HG03139 (cell line): ENCODE data around the gene CYSRT1.
"Not testable (repeated sequence)": the region's sequence is repeated elsewhere in the genome, so short reads cannot be mapped to it uniquely, and the experiment has no call there.

ENCODE experiments used
- ATAC-seq: cut with Tn5 transposase; IDR thresholded peaks from one replicate; pipeline ENCODE4 v1.9.1; 2021; ENCODE audit not compliant: unreplicated experiment

CYSRT1 gene

GRCh38 chr9:137247916-137248175, 22.9 kb downstream of the CYSRT1 start:
- ATAC-seq, result no peak

- no peak for ATAC-seq
These were observed 25.6 kb downstream of the CYSRT1 start for GRCh38 chr9:137250329-137251193.

GRCh38 chr9:137251194-137251461, 26.2 kb downstream of the CYSRT1 start, which contains the start of gene STPG3:
TSS of gene STPG3 (plus strand) at chr9:137251286. CDS start at chr9:137251287, 1 bp downstream.
- no peak for ATAC-seq

- ATAC-seq, result no peak
These were observed 26.7 kb downstream of the CYSRT1 start for GRCh38 chr9:137251490-137252268.

- no peak for ATAC-seq
These were observed 27.9 kb downstream of the CYSRT1 start for GRCh38 chr9:137252555-137253506.

GRCh38 chr9:137253717-137254623, 29.0 kb downstream of the CYSRT1 start:
- no peak for ATAC-seq

GRCh38 chr9:137254624-137255447, 29.9 kb downstream of the CYSRT1 start, which contains the start of gene NELFB:
TSS of gene NELFB (plus strand) at chr9:137255327.
- peak; percentile 70 for ATAC-seq

GRCh38 chr9:137255448-137256114, 30.6 kb downstream of the CYSRT1 start:
- ATAC-seq, result no peak

GRCh38 chr9:137256362-137256761, 31.4 kb downstream of the CYSRT1 start:
- no peak for ATAC-seq

- ATAC-seq, result no peak
These were observed 31.9 kb downstream of the CYSRT1 start for GRCh38 chr9:137256856-137257255.

- ATAC-seq, result not testable (repeated sequence)
These were observed 37.4 kb downstream of the CYSRT1 start for GRCh38 chr9:137262173-137262908.

GRCh38 chr9:137262909-137263285, 37.9 kb downstream of the CYSRT1 start:
- no peak for ATAC-seq

GRCh38 chr9:137263506-137263905, 38.5 kb downstream of the CYSRT1 start:
- no peak for ATAC-seq

GRCh38 chr9:137264067-137264466, 39.1 kb downstream of the CYSRT1 start:
- ATAC-seq, result no peak

GRCh38 chr9:137265496-137266161, 40.7 kb downstream of the CYSRT1 start:
- no peak for ATAC-seq

- ATAC-seq, result no peak
These were observed 41.2 kb downstream of the CYSRT1 start for GRCh38 chr9:137266162-137266527.

- ATAC-seq, result no peak
These were observed 41.8 kb downstream of the CYSRT1 start for GRCh38 chr9:137266585-137267453.
